Ovary (tissue), 9 donors: ENCODE data around the gene ARIH1. TPM values are rescaled to one million over a fixed set of nuclear protein-coding genes. Genes with fewer than 3 reads are reported as not detected.

ENCODE experiments used
- DNase-seq, 5 donors: peaks; one replicate each; pipeline ENCODE4 v3.0.0-alpha.2; 2019 to 2020
- H3K27ac ChIP-seq, 2 donors: fragments of 200-600 bp; one replicate each; pipeline versions ENCODE4 v1.5.1 to v1.8.0; 2019 to 2022
- H3K27me3 ChIP-seq: fragments of 200-600 bp; one replicate; pipeline ENCODE4 v1.8.0; 2022
- H3K36me3 ChIP-seq: fragments of 200-600 bp; sonication (generic); one replicate; pipeline ENCODE4 v1.5.1; 2019
- H3K4me1 ChIP-seq: one replicate; pipeline ENCODE4 v1.8.1; 2013; ENCODE audit warnings: mild to moderate bottlenecking, moderate library complexity; ENCODE audit not compliant: insufficient read depth
- H3K4me3 ChIP-seq: fragments of 200-600 bp; sonication (generic); one replicate; pipeline ENCODE4 v1.5.1; 2017
- H3K9me3 ChIP-seq, 2 donors: fragments of 200-600 bp in 1 of 2; sonication (generic) in 1 of 2; one replicate each; pipeline versions ENCODE4 v1.5.1 to v1.8.1; 2013 to 2019; ENCODE audit warnings: mild to moderate bottlenecking in 1 of 2, moderate library complexity in 1 of 2
- CTCF ChIP-seq, 3 donors: fragments of 450-650 bp in 2 of 3; fragments of 200-600 bp in 1 of 3; IDR thresholded peaks; one replicate each; pipeline versions ENCODE4 v1.5.1 to v1.8.0; 2016 to 2022; ENCODE audit warnings: antibody characterized with exemption in 3 of 3, mild to moderate bottlenecking in 1 of 3
- EP300 ChIP-seq: sonication (generic); formaldehyde crosslinking; IDR thresholded peaks from one replicate; pipeline ENCODE4 v1.6.1; 2017; ENCODE audit warnings: antibody characterized with exemption
- POLR2A ChIP-seq: fragments of 450-650 bp; IDR thresholded peaks from one replicate; pipeline ENCODE4 v1.6.1; 2017; ENCODE audit warnings: antibody characterized with exemption, mild to moderate bottlenecking, moderate library complexity
- WGBS, 3 donors: extraction: QIAGEN DNeasy Blood & Tissue Kit in 1 of 3; methylation state at CpG; one replicate each; pipeline versions ENCODE4 v1.1.5 to v1.1.7; 2013 to 2017; 5-methylcytosine and 5-hydroxymethylcytosine counted together
- intact Hi-C, 4 donors: fragments of 100-400 bp; cut with DNase I; formaldehyde crosslinking; loops; one replicate each; pipeline versions ENCODE4 v1.11.0 to v1.15.1; 2022 to 2023
- polyA plus RNA-seq, 2 donors: library from polyadenylated mRNA; stranded (reverse); fragments of 200-250 nt in 1 of 2; fragments of 350-450 nt in 1 of 2; fragmentation: Illumina TruSeq in 1 of 2; extraction: RNeasy Lipid Tissue Mini Kit (QIAGEN cat#74804) in 1 of 2; gene quantifications; one replicate each; pipeline ENCODE4 v1.2.3, GENCODE V29; 2013 to 2014
- total RNA-seq, 7 donors: library from RNA; depleted of rRNA in 2 of 7; stranded (reverse); fragments of >200 nt in 2 of 7; fragmentation: NEBNext Ultra II Directional in 3 of 7; extraction: Animal tissue kit (Norgen Biotek cat#: 25700) in 3 of 7; gene quantifications; one replicate each; pipeline versions ENCODE4 v1.1.0 to v1.2.4, GENCODE V29; 2016 to 2023
- donor health status: DM: no; HTN: no; CAD: no; lungs with moderate emphysema.
- donor health status: DM: no; HTN: no; CAD: no.
- donor health status: Bipolar disorder and iron deficiency.
- donor health status: DM: yes; HTN: yes; CAD: no.
- donor health status: DM: no; HTN: no; CAD: no.
- donor health status: DM: yes; HTN: yes; CAD: no.

The ARIH1 gene
- total and polyA plus RNA-seq, 9 donors = 33.1 to 211 (median 150) TPM

GRCh38 chr15:72591361-72591760 lies 117.2 kb downstream of the ARIH1 start:
- Histone ChIP-seq H3K27me3 (no peaks in the 10 kb centered on the region), H3K36me3 (no peaks in the 10 kb centered on the region), H3K27ac (no peak overlapping the region), H3K4me1 (no peaks in the 10 kb centered on the region), H3K4me3 (no peak overlapping the region), H3K9me3 (no peaks in the 10 kb centered on the region)
- TF ChIP-seq CTCF (IDR thresholded peaks at IDR 0.05) (no peak), EP300 (no peak), POLR2A (no peak)
- no peak for DNase-seq
- 28 to 52% (median 50%) methylated on average over 1 of the region's 1 CpG for WGBS, 3 donors
- intact Hi-C loops = no loop called here

GRCh38 chr15:72592097-72592496 lies 118.0 kb downstream of the ARIH1 start:
- no peak for DNase-seq
- Histone ChIP-seq H3K9me3 (no peaks in the 10 kb centered on the region), H3K4me3 (no peak overlapping the region), H3K36me3 (no peaks in the 10 kb centered on the region), H3K4me1 (no peaks in the 10 kb centered on the region), H3K27ac (no peak overlapping the region), H3K27me3 (no peaks in the 10 kb centered on the region)
- intact Hi-C loops = no loop called here
- 69 to 83% (median 81%) methylated on average over 2 of the region's 2 CpGs for WGBS, 3 donors
- no peak for TF ChIP-seq POLR2A
- no peak for TF ChIP-seq EP300
- no peak for TF ChIP-seq CTCF (IDR thresholded peaks at IDR 0.05)

GRCh38 chr15:72592676-72593075 lies 118.5 kb downstream of the ARIH1 start:
- 84 to 90% (median 90%) methylated on average over 2 of the region's 2 CpGs for WGBS, 3 donors

DNA sequence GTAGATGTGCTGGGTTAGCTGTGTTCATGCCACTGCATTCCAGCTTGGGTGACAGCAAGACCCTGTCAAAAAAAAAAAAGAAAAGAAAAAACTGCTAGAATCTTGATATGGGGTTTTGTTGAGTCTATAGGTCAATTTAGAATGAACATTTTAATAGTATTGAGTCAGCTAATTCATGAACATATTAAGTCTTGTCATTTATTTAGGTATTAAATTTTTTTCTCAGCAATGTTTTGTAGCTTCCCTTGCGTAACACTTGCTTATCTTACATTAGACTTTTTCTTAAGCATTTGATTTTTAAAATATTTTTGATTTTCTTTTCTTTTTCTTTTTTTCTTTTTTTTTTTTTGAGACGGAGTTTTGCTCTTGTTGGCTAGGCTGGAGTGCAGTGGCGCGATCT lies 119.7 kb downstream of the ARIH1 start:
- WGBS, 3 donors = 76 to 90% (median 82%) methylated on average over 4 of the region's 4 CpGs
- H3K36me3 ChIP-seq = no peaks in the 10 kb centered on the region
- DNase-seq = no peak
- intact Hi-C loops = no loop called here
- TF ChIP-seq CTCF (IDR thresholded peaks at IDR 0.05) (no peak), EP300 (no peak), POLR2A (no peak)
- H3K9me3 ChIP-seq = no peaks in the 10 kb centered on the region
- no peaks in the 10 kb centered on the region for H3K4me1 ChIP-seq
- H3K27me3 ChIP-seq = no peaks in the 10 kb centered on the region
- H3K27ac ChIP-seq = no peak overlapping the region
- H3K4me3 ChIP-seq = no peak overlapping the region

More at GRCh38 chr15:72592676-72593075, 118.5 kb downstream of the ARIH1 start:
- TF ChIP-seq CTCF (IDR thresholded peaks at IDR 0.05) (no peak), POLR2A (no peak), EP300 (no peak)
- Histone ChIP-seq H3K27ac (no peak overlapping the region), H3K27me3 (no peaks in the 10 kb centered on the region), H3K4me1 (no peaks in the 10 kb centered on the region), H3K36me3 (no peaks in the 10 kb centered on the region), H3K9me3 (no peaks in the 10 kb centered on the region), H3K4me3 (no peak overlapping the region)
- intact Hi-C loops = no loop called here
- DNase-seq = no peak
